Measurements from ENCODE around the gene CLBA1. TPM values are rescaled to one million over a fixed set of nuclear protein-coding genes. Genes with fewer than 3 reads are reported as not detected.

Gene CLBA1
- total RNA-seq, 1 experiment from 2014 or later = 19.2 TPM

- peaks cover 11% of the 10 kb centered on the region for H3K4me1 ChIP-seq (ENCODE audit: insufficient read depth, low read length)
- intact Hi-C loops (cut with micrococcal nuclease) = no loop called here
- H3K36me3 ChIP-seq (ENCODE audit: low read depth, low read length) = peaks cover 38% of the 10 kb centered on the region
- no peak overlapping the region for H3K4me3 ChIP-seq (ENCODE audit: low read length)
- BruUV-seq (replicated peaks) = TSS peak; percentile 1
- H3K79me2 ChIP-seq (ENCODE audit: low read length) = peaks cover 39% of the 10 kb centered on the region
- peaks cover 6% of the 10 kb centered on the region for H3F3A ChIP-seq (ENCODE audit: low read length, unreplicated experiment)
- H4K20me1 ChIP-seq (ENCODE audit: low read length) = peaks cover 56% of the 10 kb centered on the region
- ATAC-seq (peak; percentile 16), DNase-seq (no peak)
- H2AFZ ChIP-seq (ENCODE audit: low read length) = no peak overlapping the region
- ChIA-PET CTCF (interaction anchor here (0.6 kb wide), 1 partner anchor 9 kb away, joined by 3 read pairs; no protein-coding TSS in a partner anchor), POLR2A (ENCODE audit: unreplicated experiment) (interaction anchor here (0.5 kb wide), 1 partner anchor 12 kb away, joined by 10 read pairs; no protein-coding TSS in a partner anchor)
- H3K9me2 ChIP-seq (replicated peaks; ENCODE audit: low read length) = no peaks in the 10 kb centered on the region
- no peak overlapping the region for H3K4me2 ChIP-seq (ENCODE audit: low read length)
- no peak overlapping the region for H3K27ac ChIP-seq (ENCODE audit: low read length)
- no peak overlapping the region for H3K9ac ChIP-seq (ENCODE audit: low read length)
- H3K9me3 ChIP-seq (ENCODE audit: low read length) = no peaks in the 10 kb centered on the region
- no peaks in the 10 kb centered on the region for H3K27me3 ChIP-seq (ENCODE audit: low read length)
- TF ChIP-seq CTCF (conservative IDR thresholded peaks at IDR 0.05; ENCODE audit: low read depth, low read length) (no peak), EZH2phosphoT487 (IDR thresholded peaks at IDR 0.05; ENCODE audit: borderline replicate concordance, low read length) (no peak), EZH2 (IDR thresholded peaks at IDR 0.05; ENCODE audit: low read length, unreplicated experiment) (no peak)
Measured at GRCh38 chr14:105006831-105007592, 21.4 kb downstream of the CLBA1 start.

GRCh38 chr14:105007593-105008264, 22.1 kb downstream of the CLBA1 start:
- TF ChIP-seq EZH2 (IDR thresholded peaks at IDR 0.05; ENCODE audit: low read length, unreplicated experiment) (no peak), EZH2phosphoT487 (IDR thresholded peaks at IDR 0.05; ENCODE audit: borderline replicate concordance, low read length) (no peak), CTCF (conservative IDR thresholded peaks at IDR 0.05; ENCODE audit: low read depth, low read length) (no peak)
- Histone ChIP-seq H3K36me3 (ENCODE audit: low read depth, low read length) (peaks cover 42% of the 10 kb centered on the region), H3K27me3 (ENCODE audit: low read length) (no peaks in the 10 kb centered on the region), H3F3A (ENCODE audit: low read length, unreplicated experiment) (peaks cover 6% of the 10 kb centered on the region), H4K20me1 (ENCODE audit: low read length) (peaks cover 64% of the 10 kb centered on the region), H2AFZ (ENCODE audit: low read length) (no peak overlapping the region), H3K27ac (ENCODE audit: low read length) (no peak overlapping the region), H3K4me1 (ENCODE audit: insufficient read depth, low read length) (peaks cover 11% of the 10 kb centered on the region), H3K9ac (ENCODE audit: low read length) (no peak overlapping the region), H3K4me3 (ENCODE audit: low read length) (no peak overlapping the region), H3K79me2 (ENCODE audit: low read length) (peaks cover 46% of the 10 kb centered on the region), H3K9me2 (replicated peaks; ENCODE audit: low read length) (no peaks in the 10 kb centered on the region), H3K4me2 (ENCODE audit: low read length) (no peak overlapping the region), H3K9me3 (ENCODE audit: low read length) (no peaks in the 10 kb centered on the region)
- POLR2A ChIA-PET (ENCODE audit: unreplicated experiment) = interaction anchor here (0.5 kb wide), 1 partner anchor 11 kb away, joined by 10 read pairs; no protein-coding TSS in a partner anchor
- ATAC-seq = no peak
- no TSS peak for BruUV-seq (replicated peaks)
- CTCF ChIA-PET = no interaction called here
- DNase-seq = no peak
- intact Hi-C loops (cut with micrococcal nuclease) = no loop called here

Measured in PC-3 (cell line).